Pancreas (tissue), 10 donors: ENCODE data around the gene KCNJ14. TPM values are rescaled to one million over a fixed set of nuclear protein-coding genes. Genes with fewer than 3 reads are reported as not detected.

Source experiments
- ATAC-seq, 4 donors: fragments of 200-7000 bp; cut with Tn5 transposase; one replicate each; pipeline versions ENCODE4 v1.8.0 to v1.9.1; 2020; ENCODE audit warnings: mild to moderate bottlenecking in 4 of 4, moderate library complexity in 4 of 4
- DNase-seq, 6 donors: peaks; one replicate each; pipeline ENCODE4 v3.0.0-alpha.2; 2020
- FAIRE-seq: peaks from 2 replicates; lab custom pipeline; 2012; peaks lifted over from hg19 to GRCh38; lab: Jason Lieb, UNC
- H3K27ac ChIP-seq, 4 donors: fragments of 200-600 bp; sonication (generic); 1 replicate in 3 of 4; 2 replicates in 1 of 4; pipeline versions ENCODE4 v1.5.0 to v1.8.0; 2020
- H3K27me3 ChIP-seq, 4 donors: fragments of 200-600 bp; one replicate each; pipeline ENCODE4 v1.8.0; 2021
- H3K36me3 ChIP-seq, 3 donors: fragments of 200-600 bp; sonication (generic) in 1 of 3; one replicate each; pipeline versions ENCODE4 v1.5.0 to v1.8.0; 2020 to 2021
- H3K4me1 ChIP-seq, 3 donors: fragments of 200-600 bp; one replicate each; pipeline ENCODE4 v1.8.0; 2021
- H3K4me3 ChIP-seq, 4 donors: fragments of 200-600 bp; sonication (generic) in 2 of 4; one replicate each; pipeline versions ENCODE4 v1.5.0 to v1.8.0; 2020 to 2021
- H3K9me3 ChIP-seq, 4 donors: fragments of 200-600 bp; one replicate each; pipeline ENCODE4 v1.8.0; 2021
- CTCF ChIP-seq, 4 donors: fragments of 200-600 bp; sonication (generic) in 3 of 4; IDR thresholded peaks; one replicate each; pipeline versions ENCODE4 v1.5.0 to v1.8.0; 2021; ENCODE audit warnings: antibody characterized with exemption in 4 of 4
- WGBS, 2 donors: extraction: QIAGEN DNeasy Blood & Tissue Kit; methylation state at CpG; one replicate each; pipeline ENCODE4 v1.1.7; 2013; 5-methylcytosine and 5-hydroxymethylcytosine counted together
- intact Hi-C, 3 donors: fragments of 100-400 bp; cut with DNase I; formaldehyde crosslinking; loops; one replicate each; pipeline versions ENCODE4 v1.11.1 to v1.14.2; 2022
- polyA plus RNA-seq, 2 donors: library from polyadenylated mRNA; stranded (reverse); fragments of 200-250 nt; gene quantifications; one replicate each; pipeline ENCODE4 v1.2.3, GENCODE V29; 2013
- total RNA-seq, 6 donors: library from RNA; stranded (reverse); fragmentation: NEBNext Ultra II Directional in 4 of 6; extraction: Animal tissue kit (Norgen Biotek cat#: 25700) in 4 of 6; gene quantifications; one replicate each; pipeline versions ENCODE4 v1.2.1 to v1.2.4, GENCODE V29; 2021 to 2023
- donor health status: healthy with polysubstance abuse.
- donor health status: DM: no; HTN: no; CAD: no; lungs with moderate emphysema.
- donor health status: DM: no; HTN: no; CAD: no.
- donor health status: control.
- donor health status: control.
- donor health status: Bipolar disorder and iron deficiency.
- donor health status: DM: yes; HTN: yes; CAD: no.
- donor health status: DM: no; HTN: no; CAD: no.
- donor health status: DM: no; HTN: no; CAD: no.
- donor health status: DM: yes; HTN: yes; CAD: no.

The KCNJ14 gene
- total and polyA plus RNA-seq, 8 donors = 0.20 to 0.59 (median 0.42) TPM

GRCh38 chr19:48458016-48458415 lies 2.6 kb downstream of the KCNJ14 start:
- FAIRE-seq = no peak
- intact Hi-C loops = no loop called here
- peaks cover 0 to 14% (median 2%) of the 10 kb centered on the region in 3 donors for H3K36me3 ChIP-seq

GRCh38 chr19:48461651-48461981 lies 6.2 kb downstream of the KCNJ14 start:
- no peak for TF ChIP-seq CTCF (IDR thresholded peaks at IDR 0.05)
- Histone ChIP-seq H3K36me3 (no peaks in the 10 kb centered on the region), H3K4me3 (no peak overlapping the region), H3K9me3 (no peaks in the 10 kb centered on the region), H3K27me3 (no peaks in the 10 kb centered on the region), H3K27ac (no peak overlapping the region), H3K4me1 (no peaks in the 10 kb centered on the region)
- DNase-seq (peak in 1 of 6 donors; percentile 41), ATAC-seq (no peak), FAIRE-seq (no peak)
- 95% methylated on average over 36 of the region's 36 CpGs for WGBS, 2 donors
- intact Hi-C loops = no loop called here

More at GRCh38 chr19:48458016-48458415, 2.6 kb downstream of the KCNJ14 start:
- Histone ChIP-seq H3K4me3 (no peak overlapping the region), H3K4me1 (no peaks in the 10 kb centered on the region), H3K27me3 (no peaks in the 10 kb centered on the region), H3K27ac (no peak overlapping the region), H3K9me3 (no peaks in the 10 kb centered on the region)
- no peak for TF ChIP-seq CTCF (IDR thresholded peaks at IDR 0.05)
- DNase-seq (no peak), ATAC-seq (no peak)
- 95 to 96% methylated on average over 2 of the region's 2 CpGs for WGBS, 2 donors

- FAIRE-seq = no peak
These were observed 6.7 kb downstream of the KCNJ14 start for GRCh38 chr19:48461982-48462655.

GRCh38 chr19:48465215-48465614 lies 9.8 kb downstream of the KCNJ14 start:
- H3K4me1 ChIP-seq = peaks cover 0 to 2% (median 2%) of the 10 kb centered on the region in 3 donors
- 85 to 97% methylated on average over 1 of the region's 1 CpG for WGBS, 2 donors
- intact Hi-C loops = no loop called here
- H3K27ac ChIP-seq = no peak overlapping the region
- peaks cover 0 to under 1% (median 0%) of the 10 kb centered on the region in 3 donors for H3K36me3 ChIP-seq
- ATAC-seq = no peak
- no peak overlapping the region for H3K4me3 ChIP-seq
- no peaks in the 10 kb centered on the region for H3K9me3 ChIP-seq
- no peaks in the 10 kb centered on the region for H3K27me3 ChIP-seq
- TF ChIP-seq CTCF (IDR thresholded peaks at IDR 0.05) = no peak
- FAIRE-seq = no peak
- DNase-seq = no peak

More at GRCh38 chr19:48461982-48462655, 6.7 kb downstream of the KCNJ14 start:
- no peak for TF ChIP-seq CTCF (IDR thresholded peaks at IDR 0.05)
- peak in 2 of 6 donors; percentile 34 to 61 for DNase-seq
- Histone ChIP-seq H3K27me3 (no peaks in the 10 kb centered on the region), H3K36me3 (no peaks in the 10 kb centered on the region), H3K27ac (no peak overlapping the region), H3K9me3 (no peaks in the 10 kb centered on the region), H3K4me3 (no peak overlapping the region), H3K4me1 (no peaks in the 10 kb centered on the region)
- intact Hi-C loops = no loop called here
- ATAC-seq = no peak
- WGBS, 2 donors = 87% methylated on average over 60 to 62 of the region's 62 CpGs
